H1 (cell line): ENCODE data around the gene DDX4. TPM values are rescaled to one million over a fixed set of nuclear protein-coding genes. Genes with fewer than 3 reads are reported as not detected.

Experiments used
- CTCF ChIA-PET: fragments of 300-600 bp; sonication (Branson Sonifier 250); formaldehyde crosslinking; loops from one replicate; lab custom pipeline; 2021; ENCODE audit not compliant: partially characterized antibody; lab: Charles Lee
- POLR2A ChIA-PET: fragments of 300-600 bp; sonication (Branson Sonifier 250); formaldehyde crosslinking; loops from one replicate; lab custom pipeline; 2021; ENCODE audit warnings: inconsistent platforms; ENCODE audit not compliant: partially characterized antibody; lab: Charles Lee
- DNase-seq, 2 experiments: peaks; one replicate each; pipeline versions ENCODE4 v3.0.0 to v3.0.0-alpha.2; 2010 to 2022; ENCODE audit warnings: low spot score in 2 of 2, low read depth in 1 of 2, mixed read lengths in 1 of 2
- FAIRE-seq: peaks from 2 replicates; lab custom pipeline; 2011; peaks lifted over from hg19 to GRCh38; lab: Jason Lieb, UNC
- H2AFZ ChIP-seq: 2 replicates; pipeline ENCODE4 v1.8.1; 2012; ENCODE audit warnings: low read length, inconsistent platforms
- H2AK5ac ChIP-seq: 2 replicates; pipeline ENCODE4 v1.6.1; 2013; ENCODE audit warnings: low read depth, low read length
- H2BK120ac ChIP-seq: replicated peaks from 2 replicates; pipeline ENCODE3; 2013; ENCODE audit warnings: low read depth, low read length, inconsistent platforms
- H2BK12ac ChIP-seq: 2 replicates; pipeline ENCODE4 v1.6.1; 2013; ENCODE audit warnings: low read depth, low read length
- H2BK15ac ChIP-seq: 2 replicates; pipeline ENCODE4 v1.6.1; 2013; ENCODE audit warnings: low read length
- H2BK20ac ChIP-seq: 2 replicates; pipeline ENCODE4 v1.6.1; 2013; ENCODE audit warnings: low read length
- H2BK5ac ChIP-seq: 2 replicates; pipeline ENCODE4 v1.6.1; 2013; ENCODE audit warnings: low read depth, low read length
- H3K14ac ChIP-seq: 2 replicates; pipeline ENCODE4 v1.6.1; 2013; ENCODE audit warnings: inconsistent platforms; ENCODE audit not compliant: insufficient read length
- H3K18ac ChIP-seq: 2 replicates; pipeline ENCODE4 v1.6.1; 2013; ENCODE audit warnings: low read length; ENCODE audit errors: extremely low read depth
- H3K23ac ChIP-seq: 2 replicates; pipeline ENCODE4 v1.6.1; 2013; ENCODE audit warnings: inconsistent platforms; ENCODE audit not compliant: insufficient read length
- H3K23me2 ChIP-seq: 2 replicates; pipeline ENCODE4 v1.6.1; 2013; ENCODE audit warnings: low read depth, low read length
- H3K27ac ChIP-seq: 2 replicates; pipeline ENCODE4 v1.6.1; 2011; ENCODE audit warnings: low read depth, low read length, inconsistent platforms
- H3K27me3 ChIP-seq, 4 experiments: replicated peaks in 1 of 4; 1 replicate in 1 of 4; 2 replicates in 3 of 4; pipeline versions ENCODE4 v1.6.1 to v1.8.1; 2011 to 2013; ENCODE audit warnings: low read length in 3 of 4, mild to moderate bottlenecking in 3 of 4, inconsistent platforms in 2 of 4, mixed read lengths in 2 of 4, moderate library complexity in 1 of 4; ENCODE audit not compliant: control insufficient read depth in 3 of 4, insufficient read depth in 3 of 4; ENCODE audit errors: extremely low read depth in 1 of 4
- H3K36me3 ChIP-seq, 4 experiments: 2 replicates each; pipeline versions ENCODE4 v1.6.1 to v1.8.1; 2011 to 2013; ENCODE audit warnings: mild to moderate bottlenecking in 4 of 4, low read length in 3 of 4, moderate library complexity in 2 of 4, control low read depth in 1 of 4, inconsistent platforms in 1 of 4; ENCODE audit not compliant: insufficient read depth in 4 of 4, control insufficient read depth in 2 of 4
- H3K4ac ChIP-seq: replicated peaks from 2 replicates; pipeline ENCODE3; 2013; ENCODE audit warnings: low read length, low read depth, mixed read lengths, inconsistent platforms; ENCODE audit not compliant: insufficient read length
- H3K4me1 ChIP-seq, 4 experiments: replicated peaks in 1 of 4; 1 replicate in 1 of 4; 2 replicates in 3 of 4; pipeline versions ENCODE4 v1.6.1 to v1.8.1; 2011 to 2013; ENCODE audit warnings: low read length in 3 of 4, inconsistent platforms in 2 of 4, mixed read lengths in 1 of 4; ENCODE audit not compliant: insufficient read depth in 4 of 4, control insufficient read depth in 3 of 4
- H3K4me2 ChIP-seq, 2 experiments: 2 replicates each; pipeline versions ENCODE4 v1.6.1 to v1.8.1; 2011 to 2013; ENCODE audit warnings: low read depth in 2 of 2, low read length in 2 of 2, control low read depth in 1 of 2, inconsistent platforms in 1 of 2, mild to moderate bottlenecking in 1 of 2; ENCODE audit not compliant: insufficient read depth in 1 of 2
- H3K4me3 ChIP-seq, 4 experiments: fragments of 200-600, 300-600 bp in 1 of 4; sonication (generic), shearing (Covaris generic), sonication (Bioruptor Twin) in 1 of 4; 2 replicates each; pipeline versions ENCODE4 v1.5.1 to v1.8.1; 2011 to 2016; ENCODE audit warnings: low read length in 4 of 4, low read depth in 3 of 4, control low read depth in 2 of 4, inconsistent platforms in 2 of 4, mild to moderate bottlenecking in 2 of 4, mixed read lengths in 1 of 4, moderate library complexity in 1 of 4; ENCODE audit not compliant: insufficient read depth in 2 of 4; ENCODE audit errors: extremely low read depth in 1 of 4
- H3K56ac ChIP-seq: replicated peaks from 2 replicates; pipeline ENCODE3; 2013; ENCODE audit warnings: low read depth, mild to moderate bottlenecking, mixed read lengths, low read length, inconsistent platforms; ENCODE audit not compliant: insufficient read length
- H3K79me1 ChIP-seq: 2 replicates; pipeline ENCODE4 v1.6.1; 2013; ENCODE audit warnings: low read depth, low read length, control low read depth
- H3K79me2 ChIP-seq, 2 experiments: 2 replicates each; pipeline versions ENCODE4 v1.6.1 to v1.8.1; 2012 to 2013; ENCODE audit warnings: low read length in 2 of 2, mild to moderate bottlenecking in 2 of 2, inconsistent platforms in 1 of 2; ENCODE audit not compliant: insufficient read depth in 2 of 2, control insufficient read depth in 1 of 2
- H3K9ac ChIP-seq, 4 experiments: replicated peaks in 1 of 4; 1 replicate in 1 of 4; 2 replicates in 3 of 4; pipeline versions ENCODE4 v1.6.1 to v1.8.1; 2011 to 2013; ENCODE audit warnings: low read depth in 3 of 4, low read length in 3 of 4, control low read depth in 2 of 4, mild to moderate bottlenecking in 2 of 4, moderate library complexity in 2 of 4, inconsistent platforms in 1 of 4; ENCODE audit errors: extremely low read depth in 1 of 4
- H3K9me3 ChIP-seq, 2 experiments: 2 replicates each; pipeline versions ENCODE4 v1.6.1 to v1.8.1; 2012 to 2013; ENCODE audit warnings: mild to moderate bottlenecking in 2 of 2, moderate library complexity in 2 of 2, control low read depth in 1 of 2, inconsistent platforms in 1 of 2, low read depth in 1 of 2, low read length in 1 of 2, mixed read lengths in 1 of 2; ENCODE audit not compliant: insufficient read depth in 2 of 2
- H4K20me1 ChIP-seq, 2 experiments: replicated peaks in 1 of 2; 2 replicates each; pipeline versions ENCODE3 to v1.8.1; 2011 to 2013; ENCODE audit warnings: inconsistent platforms in 2 of 2, low read length in 2 of 2, mild to moderate bottlenecking in 1 of 2; ENCODE audit not compliant: insufficient read depth in 2 of 2, control insufficient read depth in 1 of 2
- H4K5ac ChIP-seq: 2 replicates; pipeline ENCODE4 v1.6.1; 2013; ENCODE audit warnings: low read length, low read depth, mixed read lengths, inconsistent platforms; ENCODE audit not compliant: insufficient read length
- H4K8ac ChIP-seq: 2 replicates; pipeline ENCODE4 v1.8.0; 2013; ENCODE audit warnings: mild to moderate bottlenecking, moderate library complexity, low read length, inconsistent platforms; ENCODE audit not compliant: insufficient read depth; ENCODE audit errors: extremely low read depth
- H4K91ac ChIP-seq: replicated peaks from 2 replicates; pipeline ENCODE3; 2013; ENCODE audit warnings: low read length, mixed read lengths, inconsistent platforms; ENCODE audit not compliant: insufficient read length
- CBX8 ChIP-seq: fragments of 300-800, 300-1000 bp; sonication (generic); IDR thresholded peaks from 2 replicates; pipeline ENCODE4 v1.7.1; 2016; ENCODE audit warnings: low read depth, low read length, borderline replicate concordance
- CEBPB ChIP-seq: IDR thresholded peaks from 2 replicates; pipeline ENCODE4 v1.6.1; 2012; ENCODE audit warnings: low read depth, low read length
- EP300 ChIP-seq, 2 experiments: IDR thresholded peaks; 1 replicate in 1 of 2; 2 replicates in 1 of 2; pipeline ENCODE4 v1.6.1; 2011 to 2012; ENCODE audit warnings: low read depth in 2 of 2, low read length in 2 of 2, mild to moderate bottlenecking in 2 of 2, borderline replicate concordance in 1 of 2, inconsistent platforms in 1 of 2, moderate library complexity in 1 of 2
- FOSL1 ChIP-seq: IDR thresholded peaks from 2 replicates; pipeline ENCODE4 v1.6.1; 2011; ENCODE audit warnings: mild to moderate bottlenecking, low read depth, low read length, moderate library complexity; ENCODE audit not compliant: insufficient read depth
- KDM5A ChIP-seq: fragments of 200-600 bp; IDR thresholded peaks from 2 replicates; pipeline ENCODE4 v1.7.1; 2012; ENCODE audit warnings: mild to moderate bottlenecking, low read length, inconsistent platforms, mixed read lengths
- NRF1 ChIP-seq: IDR thresholded peaks from 2 replicates; pipeline ENCODE4 v1.6.1; 2011; ENCODE audit warnings: mild to moderate bottlenecking, low read depth, low read length, improper control_type of control experiment
- POLR2AphosphoS5 ChIP-seq: IDR thresholded peaks from 2 replicates; pipeline ENCODE4 v1.6.1; 2011; ENCODE audit warnings: low read depth, low read length
- RNF2 ChIP-seq: fragments of 200-900, 300-1000 bp; sonication (generic); IDR thresholded peaks from 2 replicates; pipeline ENCODE4 v1.7.1; 2016; ENCODE audit warnings: borderline replicate concordance, low read depth, mild to moderate bottlenecking, antibody characterized with exemption, low read length; ENCODE audit not compliant: poor library complexity, severe bottlenecking; ENCODE audit errors: missing control alignments
- SIX5 ChIP-seq: IDR thresholded peaks from 2 replicates; pipeline ENCODE4 v1.6.1; 2011; ENCODE audit warnings: mild to moderate bottlenecking, low read depth, low read length
- SP1 ChIP-seq: IDR thresholded peaks from 2 replicates; pipeline ENCODE4 v1.6.1; 2011; ENCODE audit warnings: low read depth, low read length
- SP2 ChIP-seq: IDR thresholded peaks from 2 replicates; pipeline ENCODE4 v1.6.1; 2012; ENCODE audit warnings: mild to moderate bottlenecking, low read length, inconsistent platforms
- ZNF274 ChIP-seq: IDR thresholded peaks from 2 replicates; pipeline ENCODE4 v1.7.0; 2012; ENCODE audit warnings: low read length, borderline replicate concordance; ENCODE audit errors: extremely low read depth
- WGBS, 2 experiments: shearing (Covaris generic) in 1 of 2; methylation state at CpG; one replicate each; pipeline versions ENCODE4 v1.1.6 to v1.1.7; 2013 to 2015; ENCODE audit warnings: low lambda C conversion rate in 2 of 2, mixed read lengths in 2 of 2, inconsistent platforms in 1 of 2, low coverage in 1 of 2, missing lambda C conversion rate in 1 of 2; ENCODE audit not compliant: insufficient replicate concordance in 2 of 2, insufficient coverage in 1 of 2, insufficient read length in 1 of 2; ENCODE audit errors: extremely low coverage in 1 of 2, missing lambda C conversion rate in 1 of 2; 5-methylcytosine and 5-hydroxymethylcytosine counted together
- polyA plus RNA-seq, 7 experiments: library from polyadenylated mRNA; depleted of rRNA in 3 of 7; stranded (reverse) in 5 of 7; unstranded in 2 of 7; fragments of >200 nt in 5 of 7; fragments of 200-250 nt in 2 of 7; gene quantifications; 1 replicate in 5 of 7; 2 replicates in 1 of 7; 4 replicates in 1 of 7; pipeline versions ENCODE4 v1.2.1 to v1.2.3, GENCODE V29; 2011 to 2013; ENCODE audit warnings: missing spikeins in 2 of 7, mixed read lengths in 2 of 7
- total RNA-seq: library from RNA; stranded (reverse); fragmentation: NEBNext Ultra II Directional; extraction: Animal tissue kit (Norgen Biotek cat#: 25700); gene quantifications from 2 replicates; pipeline ENCODE4 v1.2.1, GENCODE V29; 2021
- TF ChIP-seq, protein P1 (sequence below): IDR thresholded peaks from 2 replicates; pipeline ENCODE4 v1.6.1; 2011; ENCODE audit warnings: low read depth, mild to moderate bottlenecking, low read length; ENCODE audit not compliant: insufficient read depth

The DDX4 gene
- total and polyA plus RNA-seq, 2 of the 8 experiments (the other 6 are each of a cell fraction or from before 2014, with no cell fraction given), result 0.15 TPM; not detected in 1

DNA sequence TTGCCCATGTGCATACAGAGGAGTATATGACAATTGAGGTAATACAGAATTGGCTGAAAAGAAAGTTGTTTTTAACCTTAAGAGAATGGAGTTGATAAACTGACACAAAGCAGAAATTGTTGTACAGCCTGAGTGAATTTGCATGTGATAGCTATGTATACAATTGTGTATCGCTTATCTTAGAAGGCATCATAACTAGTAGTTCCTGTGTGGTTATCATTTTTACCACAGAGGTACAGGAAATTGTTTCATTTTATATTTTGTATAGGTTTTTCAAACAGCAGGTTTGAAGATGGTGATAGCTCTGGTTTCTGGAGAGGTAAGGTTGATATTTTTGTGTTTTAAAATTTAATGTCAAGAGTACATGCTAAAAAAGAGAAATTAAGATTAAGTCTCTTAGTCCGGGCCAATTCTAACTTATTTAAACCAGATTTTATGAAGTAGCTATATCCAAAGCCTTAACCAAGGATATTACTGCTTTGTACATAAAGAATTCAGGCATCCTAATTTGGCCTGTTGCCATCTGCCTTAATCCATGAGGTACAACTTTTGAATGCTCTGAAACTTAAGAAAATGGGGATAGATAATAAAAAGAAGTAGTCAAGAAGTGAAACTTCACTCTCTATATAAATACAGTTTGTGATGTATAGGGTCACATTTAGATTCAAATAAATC lies 26.0 kb downstream of the DDX4 start:
- Histone ChIP-seq H3K9me3 (no peaks in the 10 kb centered on the region), H3K4me3 (no peak overlapping the region), H2BK5ac (no peak overlapping the region), H2BK20ac (no peak overlapping the region), H3K4me1 (no peaks in the 10 kb centered on the region), H3K4me2 (no peak overlapping the region), H3K56ac (no peak overlapping the region), H3K14ac (no peak overlapping the region), H3K79me1 (no peaks in the 10 kb centered on the region), H2BK120ac (no peak overlapping the region), H2BK12ac (no peak overlapping the region), H3K27me3 (no peaks in the 10 kb centered on the region), H3K36me3 (no peaks in the 10 kb centered on the region), H3K9ac (no peak overlapping the region), H4K5ac (no peak overlapping the region), H3K4ac (no peak overlapping the region), H3K18ac (no peak overlapping the region), H4K8ac (no peak overlapping the region), H4K91ac (no peak overlapping the region), H4K20me1 (no peaks in the 10 kb centered on the region), H2AFZ (no peak overlapping the region), H2AK5ac (no peak overlapping the region), H3K23me2 (peaks cover 1% of the 10 kb centered on the region; the same call in 1 of the 2 replicates), H3K79me2 (no peaks in the 10 kb centered on the region), H3K27ac (no peak overlapping the region), H2BK15ac (no peak overlapping the region), H3K23ac (no peak overlapping the region)
- ChIA-PET POLR2A (no interaction called here), CTCF (no interaction called here)
- FAIRE-seq, result no peak
- DNase-seq, result no peak
- WGBS, 2 experiments, result 85% methylated on average over 2 of the region's 2 CpGs; no CpG with 5 or more reads in 1 of the 2 experiments
- TF ChIP-seq, protein P1, sequence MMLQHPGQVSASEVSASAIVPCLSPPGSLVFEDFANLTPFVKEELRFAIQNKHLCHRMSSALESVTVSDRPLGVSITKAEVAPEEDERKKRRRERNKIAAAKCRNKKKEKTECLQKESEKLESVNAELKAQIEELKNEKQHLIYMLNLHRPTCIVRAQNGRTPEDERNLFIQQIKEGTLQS, result no peak
- TF ChIP-seq KDM5A, result no peak
- no peak for TF ChIP-seq FOSL1
- no peak for TF ChIP-seq POLR2AphosphoS5
- no peak for TF ChIP-seq NRF1
- no peak for TF ChIP-seq SP2
- TF ChIP-seq ZNF274, result no peak
- TF ChIP-seq CEBPB, result no peak
- no peak for TF ChIP-seq SP1
- no peak for TF ChIP-seq RNF2
- TF ChIP-seq SIX5, result no peak
- no peak for TF ChIP-seq CBX8
- TF ChIP-seq EP300 (IDR thresholded peaks at IDR 0.05; ENCODE audit: borderline replicate concordance in 1 of 2, low read depth in 2 of 2, low read length in 2 of 2), result no peak
